Duodenal mucosa (tissue), 2 donors: ENCODE measurements around the gene CDRT15.
"Not testable (repeated sequence)": the region's sequence is repeated elsewhere in the genome, so short reads cannot be mapped to it uniquely, and the experiment has no call there.

ENCODE experiments used
- H3K27ac ChIP-seq: one replicate; pipeline ENCODE4 v1.7.0; 2013; ENCODE audit warnings: low read depth, low read length
- H3K27me3 ChIP-seq, 2 donors: one replicate each; pipeline ENCODE4 v1.7.0; 2013; ENCODE audit warnings: low read length in 2 of 2, control low read depth in 1 of 2; ENCODE audit not compliant: insufficient read depth in 2 of 2, control insufficient read depth in 1 of 2
- H3K36me3 ChIP-seq, 2 donors: one replicate each; pipeline ENCODE4 v1.7.0; 2013; ENCODE audit warnings: low read length in 2 of 2, control low read depth in 1 of 2; ENCODE audit not compliant: insufficient read depth in 2 of 2, control insufficient read depth in 1 of 2
- H3K4me1 ChIP-seq, 2 donors: one replicate each; pipeline ENCODE4 v1.7.0; 2013; ENCODE audit warnings: low read length in 2 of 2, control low read depth in 1 of 2; ENCODE audit not compliant: insufficient read depth in 2 of 2, control insufficient read depth in 1 of 2
- H3K4me3 ChIP-seq, 2 donors: one replicate each; pipeline ENCODE4 v1.7.0; 2013; ENCODE audit warnings: low read length in 2 of 2, low read depth in 1 of 2
- H3K9ac ChIP-seq, 2 donors: one replicate each; pipeline ENCODE4 v1.7.0; 2013; ENCODE audit warnings: low read length in 2 of 2, low read depth in 1 of 2
- H3K9me3 ChIP-seq, 2 donors: one replicate each; pipeline ENCODE4 v1.7.0; 2013; ENCODE audit warnings: low read length in 2 of 2, control low read depth in 1 of 2; ENCODE audit not compliant: control insufficient read depth in 1 of 2

Gene CDRT15

DNA sequence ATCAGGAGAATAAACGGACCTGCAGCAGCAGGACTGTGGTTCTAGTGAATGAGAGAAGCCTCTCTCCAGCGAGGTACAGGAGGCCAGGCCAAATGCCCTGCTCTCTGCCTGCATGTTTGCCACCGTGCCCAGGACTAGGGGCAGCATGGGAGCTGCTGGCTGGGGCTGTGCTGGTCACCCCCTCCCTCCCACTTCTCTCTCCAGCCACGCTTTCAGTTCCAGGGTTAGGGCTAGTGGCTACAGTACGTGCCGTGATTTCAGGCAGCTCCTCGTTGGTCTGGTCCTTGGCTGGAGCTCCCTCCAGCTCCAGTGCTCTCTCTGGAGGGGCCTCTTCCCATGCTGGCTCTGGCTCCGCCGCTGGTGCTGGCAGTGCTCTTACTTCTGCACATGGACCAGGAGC lies 630 bp downstream of the CDRT15 start:
- H3K36me3 ChIP-seq, H3K9ac ChIP-seq, H3K9me3 ChIP-seq, H3K4me1 ChIP-seq, H3K4me3 ChIP-seq, H3K27me3 ChIP-seq, H3K27ac ChIP-seq: not testable (repeated sequence)

DNA sequence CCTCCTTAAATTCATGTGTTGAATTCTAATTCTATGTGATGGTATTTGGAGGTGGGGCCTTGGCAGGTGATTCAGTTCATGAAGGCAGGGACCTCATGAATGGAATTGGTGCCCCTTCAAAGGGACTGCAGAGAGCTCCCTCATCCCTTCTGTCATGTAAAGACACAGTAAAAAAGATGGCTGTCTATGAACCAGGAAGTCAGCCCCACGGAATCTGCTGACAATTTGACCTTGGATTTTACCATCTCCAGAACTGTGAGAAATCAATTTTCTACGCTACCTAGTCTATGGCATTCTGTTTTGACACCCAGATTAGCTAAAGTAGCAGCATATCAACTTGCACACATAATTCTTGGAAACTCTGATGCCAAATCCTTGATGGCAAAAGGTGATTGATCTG lies 1.6 kb downstream of the CDRT15 start:
- not testable (repeated sequence) for H3K4me1 ChIP-seq, H3K9ac ChIP-seq, H3K27ac ChIP-seq, H3K27me3 ChIP-seq, H3K9me3 ChIP-seq, H3K36me3 ChIP-seq, H3K4me3 ChIP-seq

DNA sequence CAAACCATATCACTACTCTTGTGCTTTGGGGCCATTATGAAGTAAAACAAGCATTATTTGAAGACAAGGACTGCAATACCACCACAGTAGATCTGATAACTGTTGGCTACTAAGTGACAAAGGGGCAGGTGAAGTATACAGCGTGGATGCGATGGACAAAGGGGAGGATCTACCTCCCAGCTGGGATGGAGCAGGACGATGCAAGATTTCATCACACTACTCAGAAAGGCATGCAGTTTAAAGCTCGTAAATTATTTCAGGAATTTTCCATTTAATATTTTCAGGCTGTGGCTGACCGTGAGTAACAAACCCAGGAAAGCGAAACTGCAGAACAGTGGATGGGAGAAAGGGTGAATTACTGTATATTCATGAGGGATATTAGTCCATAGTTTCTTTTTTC lies 5.5 kb downstream of the CDRT15 start:
- H3K9me3 ChIP-seq, H3K4me3 ChIP-seq, H3K9ac ChIP-seq, H3K27me3 ChIP-seq, H3K4me1 ChIP-seq, H3K36me3 ChIP-seq, H3K27ac ChIP-seq: not testable (repeated sequence)

GRCh38 chr17:14228903-14229302 lies 7.8 kb downstream of the CDRT15 start:
- H3K27ac ChIP-seq = no peak overlapping the region
- no peak overlapping the region for H3K9ac ChIP-seq
- no peaks in the 10 kb centered on the region for H3K36me3 ChIP-seq
- H3K27me3 ChIP-seq = no peaks in the 10 kb centered on the region
- H3K9me3 ChIP-seq = no peaks in the 10 kb centered on the region
- H3K4me1 ChIP-seq = no peaks in the 10 kb centered on the region
- no peak overlapping the region for H3K4me3 ChIP-seq

GRCh38 chr17:14227052-14227451 lies 9.6 kb downstream of the CDRT15 start:
- no peak overlapping the region for H3K27ac ChIP-seq
- no peaks in the 10 kb centered on the region for H3K9me3 ChIP-seq
- H3K4me1 ChIP-seq = no peaks in the 10 kb centered on the region
- H3K27me3 ChIP-seq = no peaks in the 10 kb centered on the region
- no peaks in the 10 kb centered on the region for H3K36me3 ChIP-seq
- no peak overlapping the region for H3K9ac ChIP-seq
- no peak overlapping the region for H3K4me3 ChIP-seq

DNA sequence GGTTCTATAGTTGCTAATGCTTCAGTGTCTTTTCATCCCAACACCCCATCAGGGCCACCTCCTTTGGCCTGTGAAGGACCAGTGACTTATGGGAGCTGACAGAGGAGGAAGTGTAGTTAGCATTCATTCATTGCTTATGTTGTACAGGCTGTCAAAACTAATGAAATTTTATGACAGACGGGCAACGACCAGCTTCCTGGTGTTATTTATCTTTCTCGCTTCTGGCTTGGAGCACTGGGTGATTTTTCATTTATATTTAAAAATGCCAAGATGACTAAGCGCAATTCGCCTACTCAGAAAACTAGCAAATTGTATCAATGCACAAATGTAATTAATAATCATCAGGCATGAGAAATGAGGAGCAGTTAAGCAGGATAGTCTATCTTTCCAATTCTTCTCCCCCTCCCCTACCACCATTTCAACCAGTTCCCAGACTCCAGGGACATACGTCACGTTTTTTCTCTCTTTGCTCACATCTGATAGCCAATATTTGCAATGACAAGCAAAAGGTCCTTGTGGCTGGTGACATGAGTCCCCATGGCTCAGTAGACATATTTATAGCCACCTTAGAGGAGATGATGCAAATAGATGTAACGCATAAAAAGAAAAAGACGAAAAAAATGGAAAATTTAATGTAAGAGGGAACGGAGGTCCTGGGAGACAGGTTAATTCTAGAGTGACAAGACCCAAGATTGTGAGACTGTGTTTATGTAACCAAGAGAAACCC lies 11.2 kb downstream of the CDRT15 start:
- Histone ChIP-seq H3K27me3 (no peaks in the 10 kb centered on the region), H3K9me3 (no peaks in the 10 kb centered on the region), H3K4me1 (no peaks in the 10 kb centered on the region), H3K27ac (no peak overlapping the region), H3K4me3 (no peak overlapping the region), H3K36me3 (no peaks in the 10 kb centered on the region), H3K9ac (no peak overlapping the region)

- H3K9ac ChIP-seq = no peak overlapping the region
- no peak overlapping the region for H3K27ac ChIP-seq
- no peak overlapping the region for H3K4me3 ChIP-seq
- H3K27me3 ChIP-seq = no peaks in the 10 kb centered on the region
- no peaks in the 10 kb centered on the region for H3K36me3 ChIP-seq
- H3K4me1 ChIP-seq = no peaks in the 10 kb centered on the region
- H3K9me3 ChIP-seq = no peaks in the 10 kb centered on the region
These were observed 14.1 kb downstream of the CDRT15 start for GRCh38 chr17:14222611-14223010.

DNA sequence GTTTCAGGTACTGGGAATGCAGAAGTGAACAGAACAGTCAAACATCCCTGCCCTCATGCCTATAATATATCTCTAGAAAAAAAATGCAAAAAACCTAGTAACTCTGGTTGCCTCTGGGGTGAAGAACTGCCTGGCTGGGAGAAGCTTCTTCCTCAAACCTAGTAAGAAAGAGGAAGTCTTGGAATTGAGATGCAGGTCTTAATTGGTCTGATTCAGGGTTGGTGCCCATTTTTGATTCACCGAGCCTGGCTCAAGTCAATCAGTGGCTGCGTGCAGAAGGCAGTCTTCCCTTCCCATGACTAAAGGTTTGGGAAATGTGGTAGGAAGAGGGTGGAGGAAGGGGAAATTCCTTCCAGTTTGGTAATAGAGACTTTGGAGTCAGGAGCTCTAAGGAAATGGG lies 22.4 kb downstream of the CDRT15 start:
- Histone ChIP-seq H3K9me3 (no peaks in the 10 kb centered on the region), H3K9ac (no peak overlapping the region), H3K27me3 (no peaks in the 10 kb centered on the region), H3K36me3 (peaks cover 0 to 19% of the 10 kb centered on the region in 2 donors), H3K4me3 (no peak overlapping the region), H3K27ac (no peak overlapping the region), H3K4me1 (no peaks in the 10 kb centered on the region)

DNA sequence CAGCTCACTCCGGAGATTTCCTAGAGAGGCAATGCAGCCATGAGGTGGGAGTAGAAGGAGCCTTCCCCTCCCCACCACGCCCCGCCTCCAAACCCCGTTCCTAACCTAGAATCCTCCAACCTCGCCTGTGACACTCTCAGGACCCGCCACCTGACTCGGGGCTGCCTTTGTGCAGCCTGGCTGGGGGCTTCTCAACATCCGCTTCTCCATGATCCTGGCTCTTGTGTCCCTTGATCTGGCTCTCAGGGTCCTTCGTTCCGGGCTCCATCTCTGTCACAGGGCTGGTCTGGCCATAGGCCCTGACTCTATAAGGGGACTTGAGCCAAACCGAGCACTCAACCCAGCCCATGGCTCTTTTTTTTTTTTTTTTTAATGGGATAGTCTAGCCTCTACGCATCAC lies 24.3 kb downstream of the CDRT15 start:
- H3K27me3 ChIP-seq = no peaks in the 10 kb centered on the region
- no peak overlapping the region for H3K27ac ChIP-seq
- no peak overlapping the region for H3K9ac ChIP-seq
- H3K4me3 ChIP-seq = no peak overlapping the region
- H3K36me3 ChIP-seq = peaks cover 7 to 31% of the 10 kb centered on the region in 2 donors
- H3K9me3 ChIP-seq = no peaks in the 10 kb centered on the region
- no peaks in the 10 kb centered on the region for H3K4me1 ChIP-seq

DNA sequence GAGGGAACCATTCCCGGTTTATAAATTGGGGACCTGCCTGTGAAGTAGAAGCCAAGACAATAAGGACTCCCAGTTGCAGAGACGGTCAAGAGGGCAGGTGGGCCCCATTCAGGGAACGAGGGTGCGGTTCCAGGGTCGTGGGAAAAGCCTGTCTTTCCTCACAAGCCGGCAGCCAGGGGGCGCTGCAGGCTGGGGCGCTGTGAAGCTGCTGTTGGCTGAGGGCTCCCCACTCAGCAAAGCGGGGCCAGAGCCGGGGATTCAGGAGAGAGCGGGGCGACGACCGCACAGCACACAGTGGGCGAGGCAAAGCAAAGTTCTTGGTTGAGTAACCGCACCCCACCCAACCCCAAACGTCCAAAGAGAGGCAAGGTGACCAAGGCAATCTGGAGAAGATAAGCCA lies 24.9 kb downstream of the CDRT15 start:
- Histone ChIP-seq H3K4me3 (no peak overlapping the region), H3K4me1 (no peaks in the 10 kb centered on the region), H3K36me3 (peaks cover 10 to 37% of the 10 kb centered on the region in 2 donors), H3K9ac (no peak overlapping the region), H3K27me3 (no peaks in the 10 kb centered on the region), H3K9me3 (no peaks in the 10 kb centered on the region), H3K27ac (no peak overlapping the region)

GRCh38 chr17:14211246-14211645 lies 25.4 kb downstream of the CDRT15 start:
- Histone ChIP-seq H3K36me3 (peaks cover 10 to 38% of the 10 kb centered on the region in 2 donors), H3K9ac (no peak overlapping the region), H3K9me3 (no peaks in the 10 kb centered on the region), H3K27ac (no peak overlapping the region), H3K4me1 (peaks cover 3% of the 10 kb centered on the region in 2 donors), H3K4me3 (no peak overlapping the region), H3K27me3 (no peaks in the 10 kb centered on the region)
